ENCODE results near the gene RAB39A.

DNA sequence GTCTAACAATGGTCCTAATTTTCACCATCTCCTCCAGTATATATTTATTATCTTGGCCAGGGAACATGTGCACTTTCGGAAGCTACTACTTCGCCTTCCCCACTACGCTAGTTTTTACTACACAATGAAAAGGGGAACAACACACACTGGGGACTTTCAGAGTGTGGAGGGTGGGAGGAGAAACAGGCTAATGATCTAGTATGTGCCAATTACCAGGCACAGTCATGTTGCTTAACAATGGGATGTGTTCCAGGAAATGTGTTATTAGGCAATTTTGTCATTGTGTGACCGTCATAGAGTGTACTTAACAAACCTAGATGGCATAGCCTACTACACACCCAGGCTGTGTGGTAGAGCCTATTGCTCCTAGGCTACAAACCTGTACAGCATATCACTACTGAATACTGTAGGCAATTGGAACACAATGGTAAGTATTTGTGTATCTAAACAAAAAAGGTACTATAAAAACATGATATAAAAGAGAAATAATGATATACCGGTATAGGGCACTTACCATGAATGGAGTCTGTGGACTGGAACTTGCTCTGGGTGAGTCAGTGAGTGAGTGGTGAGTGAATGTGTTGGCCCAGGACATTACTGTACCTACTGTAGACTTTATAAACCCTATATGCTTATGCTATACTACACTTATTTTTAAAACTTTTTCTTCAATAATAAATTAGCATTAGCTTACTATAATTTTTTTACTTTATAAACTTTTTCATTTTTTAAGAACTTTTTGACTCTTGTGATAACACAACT lies 60.3 kb downstream of the RAB39A start:
- TF ChIP-seq, protein P1, sequence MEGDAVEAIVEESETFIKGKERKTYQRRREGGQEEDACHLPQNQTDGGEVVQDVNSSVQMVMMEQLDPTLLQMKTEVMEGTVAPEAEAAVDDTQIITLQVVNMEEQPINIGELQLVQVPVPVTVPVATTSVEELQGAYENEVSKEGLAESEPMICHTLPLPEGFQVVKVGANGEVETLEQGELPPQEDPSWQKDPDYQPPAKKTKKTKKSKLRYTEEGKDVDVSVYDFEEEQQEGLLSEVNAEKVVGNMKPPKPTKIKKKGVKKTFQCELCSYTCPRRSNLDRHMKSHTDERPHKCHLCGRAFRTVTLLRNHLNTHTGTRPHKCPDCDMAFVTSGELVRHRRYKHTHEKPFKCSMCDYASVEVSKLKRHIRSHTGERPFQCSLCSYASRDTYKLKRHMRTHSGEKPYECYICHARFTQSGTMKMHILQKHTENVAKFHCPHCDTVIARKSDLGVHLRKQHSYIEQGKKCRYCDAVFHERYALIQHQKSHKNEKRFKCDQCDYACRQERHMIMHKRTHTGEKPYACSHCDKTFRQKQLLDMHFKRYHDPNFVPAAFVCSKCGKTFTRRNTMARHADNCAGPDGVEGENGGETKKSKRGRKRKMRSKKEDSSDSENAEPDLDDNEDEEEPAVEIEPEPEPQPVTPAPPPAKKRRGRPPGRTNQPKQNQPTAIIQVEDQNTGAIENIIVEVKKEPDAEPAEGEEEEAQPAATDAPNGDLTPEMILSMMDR (IDR thresholded peaks at IDR 0.05), result no peak
- TF ChIP-seq POLR2A (IDR thresholded peaks at IDR 0.05), result no peak
